UCSD-AML1 (cell line): Measurements from ENCODE around the gene TENT4A.
"Not testable (repeated sequence)": the region's sequence is repeated elsewhere in the genome, so short reads cannot be mapped to it uniquely, and the experiment has no call there.

Experiments
- DNase-seq: peaks from one replicate; lab custom pipeline; 2025; ENCODE audit not compliant: unreplicated experiment; lab: John Stamatoyannopoulos, UW

Gene TENT4A

GRCh38 chr5:6713274-6714225 is at the start of gene TENT4A:
Gene TENT4A, plus strand, starts transcription at chr5:6713432. Its CDS starts 552 bp downstream, at chr5:6713984.
- no peak for DNase-seq

GRCh38 chr5:6666762-6667161 is 46.5 kb upstream of the TENT4A start:
- DNase-seq, result no peak

- no peak for DNase-seq
Measured at GRCh38 chr5:6667648-6668047, 45.6 kb upstream of the TENT4A start.

- DNase-seq, result not testable (repeated sequence)
Measured at GRCh38 chr5:6668717-6669116, 44.5 kb upstream of the TENT4A start.

GRCh38 chr5:6673031-6673430 is 40.2 kb upstream of the TENT4A start:
- no peak for DNase-seq

- DNase-seq, result no peak
Measured at GRCh38 chr5:6673963-6674362, 39.3 kb upstream of the TENT4A start.

- no peak for DNase-seq
Measured at GRCh38 chr5:6674421-6674820, 38.8 kb upstream of the TENT4A start.

GRCh38 chr5:6674886-6675285 is 38.3 kb upstream of the TENT4A start:
- DNase-seq, result no peak

- no peak for DNase-seq
Measured at GRCh38 chr5:6675784-6676491, 37.3 kb upstream of the TENT4A start.

GRCh38 chr5:6676702-6677101 is 36.5 kb upstream of the TENT4A start:
- DNase-seq, result no peak

- DNase-seq, result no peak
Measured at GRCh38 chr5:6678385-6678784, 34.8 kb upstream of the TENT4A start.

- DNase-seq, result no peak
Measured at GRCh38 chr5:6680922-6681321, 32.3 kb upstream of the TENT4A start.

GRCh38 chr5:6681682-6682081 is 31.6 kb upstream of the TENT4A start:
- DNase-seq, result no peak

- DNase-seq, result no peak
Measured at GRCh38 chr5:6682239-6682638, 31.0 kb upstream of the TENT4A start.

GRCh38 chr5:6683241-6683640 is 30.0 kb upstream of the TENT4A start:
- no peak for DNase-seq

GRCh38 chr5:6684075-6684474 is 29.2 kb upstream of the TENT4A start:
- DNase-seq, result no peak

GRCh38 chr5:6686501-6686900 is 26.7 kb upstream of the TENT4A start:
- no peak for DNase-seq

GRCh38 chr5:6686915-6687409 is 26.3 kb upstream of the TENT4A start:
- no peak for DNase-seq

- no peak for DNase-seq
Measured at GRCh38 chr5:6687505-6687904, 25.7 kb upstream of the TENT4A start.

- DNase-seq, result no peak
Measured at GRCh38 chr5:6692906-6693305, 20.3 kb upstream of the TENT4A start.

GRCh38 chr5:6698696-6699095 is 14.5 kb upstream of the TENT4A start:
- DNase-seq, result no peak

- no peak for DNase-seq
Measured at GRCh38 chr5:6699357-6699756, 13.9 kb upstream of the TENT4A start.
